Neuronal stem cell (in vitro differentiated cells): ENCODE measurements around the gene SYNPO2.
A peak's percentile ranks its signal among the peaks of the same experiment; 100 is the strongest.

ENCODE experiments used
- DNase-seq: peaks from one replicate; pipeline ENCODE4 v3.0.0-alpha.2; 2013; ENCODE audit warnings: low spot score
- H2AFZ ChIP-seq: one replicate; pipeline ENCODE4 v1.6.1; 2013; ENCODE audit warnings: mild to moderate bottlenecking, low read length, inconsistent platforms
- H2AK5ac ChIP-seq: 2 replicates; pipeline ENCODE4 v1.6.1; 2013; ENCODE audit warnings: low read depth, mild to moderate bottlenecking, inconsistent platforms, low read length, moderate library complexity, mixed read lengths
- H2BK120ac ChIP-seq: 2 replicates; pipeline ENCODE4 v1.6.1; 2013; ENCODE audit warnings: low read depth, mild to moderate bottlenecking, inconsistent platforms, low read length, moderate library complexity, mixed read lengths
- H2BK12ac ChIP-seq: one replicate; pipeline ENCODE4 v1.6.1; 2013; ENCODE audit warnings: low read length, inconsistent platforms
- H2BK15ac ChIP-seq: 2 replicates; pipeline ENCODE4 v1.6.1; 2013; ENCODE audit warnings: mild to moderate bottlenecking, low read length, inconsistent platforms, mixed read lengths
- H2BK5ac ChIP-seq: one replicate; pipeline ENCODE4 v1.6.1; 2013; ENCODE audit warnings: inconsistent platforms, mild to moderate bottlenecking, low read length, moderate library complexity
- H3K14ac ChIP-seq: one replicate; pipeline ENCODE4 v1.6.1; 2013; ENCODE audit warnings: low read length, inconsistent platforms
- H3K18ac ChIP-seq: 2 replicates; pipeline ENCODE4 v1.6.1; 2013; ENCODE audit warnings: low read length, inconsistent platforms
- H3K23ac ChIP-seq: 2 replicates; pipeline ENCODE4 v1.6.1; 2013; ENCODE audit warnings: low read depth, mild to moderate bottlenecking, mixed read lengths, low read length, inconsistent platforms; ENCODE audit not compliant: poor library complexity
- H3K27ac ChIP-seq: replicated peaks from 3 replicates; pipeline ENCODE4 v1.5.1; 2013; ENCODE audit warnings: low read length, inconsistent platforms
- H3K27me3 ChIP-seq, 3 experiments: 2 replicates each; pipeline ENCODE4 v1.6.1; 2013; ENCODE audit warnings: low read length in 3 of 3, mild to moderate bottlenecking in 2 of 3, inconsistent platforms in 1 of 3, low read depth in 1 of 3, mixed read lengths in 1 of 3, moderate library complexity in 1 of 3; ENCODE audit not compliant: control insufficient read depth in 3 of 3, insufficient read depth in 3 of 3
- H3K36me3 ChIP-seq, 2 donors: replicated peaks in 1 of 2; 2 replicates each; pipeline ENCODE4 v1.6.1; 2013; ENCODE audit warnings: low read length in 2 of 2; ENCODE audit not compliant: control insufficient read depth in 2 of 2, insufficient read depth in 2 of 2
- H3K4ac ChIP-seq: 2 replicates; pipeline ENCODE4 v1.6.1; 2013; ENCODE audit warnings: inconsistent platforms, mild to moderate bottlenecking, low read length, moderate library complexity
- H3K4me1 ChIP-seq, 2 donors: 1 replicate in 1 of 2; 2 replicates in 1 of 2; pipeline ENCODE4 v1.6.1; 2013; ENCODE audit warnings: low read length in 2 of 2, low read depth in 1 of 2; ENCODE audit not compliant: control insufficient read depth in 2 of 2, insufficient read depth in 1 of 2
- H3K4me2 ChIP-seq: one replicate; pipeline ENCODE4 v1.6.1; 2013; ENCODE audit warnings: mild to moderate bottlenecking, low read length, inconsistent platforms; ENCODE audit not compliant: insufficient read depth, poor library complexity, severe bottlenecking
- H3K4me3 ChIP-seq, 2 donors: 2 replicates each; pipeline ENCODE4 v1.5.1; 2013; ENCODE audit warnings: low read length in 2 of 2, mild to moderate bottlenecking in 2 of 2, inconsistent platforms in 1 of 2, moderate library complexity in 1 of 2
- H3K79me1 ChIP-seq: one replicate; pipeline ENCODE4 v1.6.1; 2013; ENCODE audit warnings: low read depth, mild to moderate bottlenecking, inconsistent platforms, low read length, moderate library complexity
- H3K9ac ChIP-seq: one replicate; pipeline ENCODE4 v1.6.1; 2013; ENCODE audit warnings: mild to moderate bottlenecking, low read depth, low read length, inconsistent platforms; ENCODE audit not compliant: poor library complexity
- H3K9me3 ChIP-seq, 2 donors: replicated peaks in 1 of 2; 2 replicates each; pipeline versions ENCODE3 to v1.6.1; 2013; ENCODE audit warnings: low read length in 2 of 2, mild to moderate bottlenecking in 2 of 2, inconsistent platforms in 1 of 2, low read depth in 1 of 2, mixed read lengths in 1 of 2, moderate library complexity in 1 of 2; ENCODE audit not compliant: control insufficient read depth in 2 of 2, insufficient read depth in 1 of 2
- H4K8ac ChIP-seq: one replicate; pipeline ENCODE4 v1.6.1; 2013; ENCODE audit warnings: low read depth, mild to moderate bottlenecking, inconsistent platforms, low read length, moderate library complexity
- H4K91ac ChIP-seq: one replicate; pipeline ENCODE4 v1.6.1; 2013; ENCODE audit warnings: low read length, low read depth, mild to moderate bottlenecking, inconsistent platforms; ENCODE audit not compliant: poor library complexity
- WGBS, 2 donors: extraction: QIAGEN DNeasy Blood & Tissue Kit; methylation state at CpG; one replicate each; pipeline ENCODE4 v1.1.7; 2013; ENCODE audit warnings: missing lambda C conversion rate in 2 of 2, mixed read lengths in 1 of 2; ENCODE audit not compliant: insufficient read length in 2 of 2, insufficient replicate concordance in 1 of 2; ENCODE audit errors: extremely low coverage in 2 of 2; 5-methylcytosine and 5-hydroxymethylcytosine counted together

SYNPO2 gene

GRCh38 chr4:118879409-118879808 is 9.2 kb upstream of the SYNPO2 start:
- Histone ChIP-seq H3K27ac (no peak overlapping the region), H3K27me3 (peaks cover 0 to 3% (median 0%) of the 10 kb centered on the region in 3 experiments), H2BK15ac (no peak overlapping the region), H3K18ac (no peak overlapping the region), H2AK5ac (no peak overlapping the region), H2BK12ac (no peak overlapping the region), H3K14ac (no peak overlapping the region), H3K79me1 (no peaks in the 10 kb centered on the region), H3K36me3 (no peaks in the 10 kb centered on the region), H3K23ac (peak overlapping the region; percentile 75), H4K91ac (no peak overlapping the region), H3K9ac (no peak overlapping the region), H3K9me3 (peaks cover 2 to 3% of the 10 kb centered on the region in 2 donors), H3K4me2 (no peak overlapping the region), H2AFZ (no peak overlapping the region), H4K8ac (no peak overlapping the region), H3K4me3 (peak overlapping the region in 1 of 2 donors; percentile 11), H3K4ac (no peak overlapping the region), H2BK120ac (no peak overlapping the region), H2BK5ac (no peak overlapping the region), H3K4me1 (no peaks in the 10 kb centered on the region)
- no peak for DNase-seq
- no CpG with 5 or more reads among the region's 7 CpGs for WGBS, 2 donors

GRCh38 chr4:118881512-118882146 is 7.0 kb upstream of the SYNPO2 start:
- Histone ChIP-seq H3K4me3 (no peak overlapping the region), H3K27me3 (peaks cover 0 to 6% (median 0%) of the 10 kb centered on the region in 3 experiments), H2BK5ac (no peak overlapping the region), H3K9me3 (peaks cover 2 to 3% of the 10 kb centered on the region in 2 donors), H3K79me1 (no peaks in the 10 kb centered on the region), H3K9ac (no peak overlapping the region), H3K18ac (no peak overlapping the region), H2BK120ac (no peak overlapping the region), H2AK5ac (no peak overlapping the region), H4K8ac (no peak overlapping the region), H3K4me2 (no peak overlapping the region), H2AFZ (peak overlapping the region; percentile 32), H3K4ac (no peak overlapping the region), H2BK12ac (no peak overlapping the region), H3K36me3 (no peaks in the 10 kb centered on the region), H3K23ac (no peak overlapping the region), H3K4me1 (no peaks in the 10 kb centered on the region), H3K27ac (no peak overlapping the region), H4K91ac (no peak overlapping the region), H2BK15ac (no peak overlapping the region), H3K14ac (no peak overlapping the region)
- WGBS, 2 donors, result no CpG with 5 or more reads among the region's 12 CpGs
- no peak for DNase-seq

GRCh38 chr4:118883861-118884260 is 4.8 kb upstream of the SYNPO2 start:
- Histone ChIP-seq H2BK120ac (no peak overlapping the region), H3K9me3 (peaks cover 0 to 2% of the 10 kb centered on the region in 2 donors), H3K23ac (no peak overlapping the region), H3K27ac (no peak overlapping the region), H3K4me2 (no peak overlapping the region), H3K9ac (no peak overlapping the region), H4K8ac (no peak overlapping the region), H3K4me3 (no peak overlapping the region), H3K79me1 (no peaks in the 10 kb centered on the region), H3K18ac (no peak overlapping the region), H3K4me1 (peaks cover 0 to under 1% of the 10 kb centered on the region in 2 donors), H4K91ac (no peak overlapping the region), H2AFZ (no peak overlapping the region), H2BK15ac (no peak overlapping the region), H3K14ac (no peak overlapping the region), H2BK12ac (no peak overlapping the region), H3K4ac (no peak overlapping the region), H3K36me3 (no peaks in the 10 kb centered on the region), H3K27me3 (peaks cover 0 to 27% (median 1%) of the 10 kb centered on the region in 3 experiments), H2AK5ac (no peak overlapping the region), H2BK5ac (no peak overlapping the region)
- DNase-seq, result no peak
- WGBS, 2 donors, result no CpG with 5 or more reads among the region's 1 CpG

- Histone ChIP-seq H3K27ac (no peak overlapping the region), H2BK12ac (no peak overlapping the region), H2AFZ (no peak overlapping the region), H3K4me3 (no peak overlapping the region), H4K91ac (no peak overlapping the region), H3K23ac (no peak overlapping the region), H3K9me3 (peaks cover 0 to under 1% of the 10 kb centered on the region in 2 donors), H3K4me2 (no peak overlapping the region), H2BK120ac (no peak overlapping the region), H4K8ac (no peak overlapping the region), H3K36me3 (no peaks in the 10 kb centered on the region), H3K27me3 (peaks cover 0 to 36% (median 7%) of the 10 kb centered on the region in 3 experiments), H3K18ac (no peak overlapping the region), H3K4ac (no peak overlapping the region), H2BK5ac (no peak overlapping the region), H3K14ac (no peak overlapping the region), H2AK5ac (no peak overlapping the region), H3K4me1 (peaks cover 0 to 2% of the 10 kb centered on the region in 2 donors), H2BK15ac (no peak overlapping the region), H3K79me1 (no peaks in the 10 kb centered on the region), H3K9ac (no peak overlapping the region)
- no peak for DNase-seq
- WGBS, 2 donors, result no CpG with 5 or more reads among the region's 3 CpGs
Measured at GRCh38 chr4:118884716-118885115, 3.9 kb upstream of the SYNPO2 start.
